ENCODE measurements around the gene GABARAP. TPM values are rescaled to one million over a fixed set of nuclear protein-coding genes. Genes with fewer than 3 reads are reported as not detected.
A peak's percentile ranks its signal among the peaks of the same experiment; 100 is the strongest.

GABARAP gene
- total and polyA plus RNA-seq, 12 donors, result 440 to 733 (median 517) TPM

- H3K9me3 ChIP-seq, result no peaks in the 10 kb centered on the region
- H3K36me3 ChIP-seq, result peaks cover 0 to 16% (median 9%) of the 10 kb centered on the region in 9 donors
- ATAC-seq (peak in 2 of 8 donors; percentile 10 to 15), DNase-seq (no peak)
- intact Hi-C loops (cut with DNase I), result no loop called here
- peak overlapping the region in 5 of 10 donors; percentile 6 to 58 (median 35) for H3K27ac ChIP-seq
- TF ChIP-seq CTCF (IDR thresholded peaks at IDR 0.05), result no peak
- WGBS, 2 donors, result 68 to 78% methylated on average over 23 to 24 of the region's 24 CpGs
- H3K27me3 ChIP-seq, result no peaks in the 10 kb centered on the region
- H3K4me3 ChIP-seq, result peak overlapping the region in 1 of 10 donors; percentile 11
- H3K4me1 ChIP-seq, result peaks cover 0 to 24% (median 10%) of the 10 kb centered on the region in 9 donors
These were observed 34.9 kb downstream of the GABARAP start for GRCh38 chr17:7207120-7208001.

DNA sequence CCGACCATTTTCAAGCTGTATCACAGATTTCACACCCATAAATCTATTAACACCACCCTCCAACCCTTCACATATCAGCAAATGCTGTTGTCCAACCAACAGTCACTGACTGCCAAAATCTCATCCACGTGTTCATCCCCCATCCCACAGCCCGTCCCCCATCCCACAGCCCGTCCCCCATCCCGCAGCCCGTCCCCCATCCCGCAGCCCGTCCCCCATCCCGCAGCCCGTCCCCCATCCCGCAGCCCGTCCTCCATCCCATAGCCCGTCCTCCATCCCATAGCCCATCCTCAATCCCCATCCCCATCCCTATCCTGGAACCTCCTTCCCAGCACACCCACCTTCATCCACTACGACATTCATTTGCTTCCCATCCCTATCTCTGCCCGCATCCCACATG, 36.7 kb downstream of the GABARAP start:
- DNase-seq, result no peak
- Histone ChIP-seq H3K36me3 (peaks cover 0 to 34% (median 13%) of the 10 kb centered on the region in 9 donors), H3K9me3 (no peaks in the 10 kb centered on the region), H3K27ac (peak overlapping the region in 9 of 10 donors; percentile 44 to 86 (median 70)), H3K4me3 (peak overlapping the region; percentile 53 to 72 (median 59)), H3K27me3 (no peaks in the 10 kb centered on the region), H3K4me1 (peaks cover 0 to 16% (median 5%) of the 10 kb centered on the region in 9 donors)
- 49 to 52% methylated on average over 15 of the region's 15 CpGs for WGBS, 2 donors
- intact Hi-C loops (cut with DNase I), result no loop called here
- ATAC-seq, result no peak
- TF ChIP-seq CTCF (IDR thresholded peaks at IDR 0.05), result no peak

DNA sequence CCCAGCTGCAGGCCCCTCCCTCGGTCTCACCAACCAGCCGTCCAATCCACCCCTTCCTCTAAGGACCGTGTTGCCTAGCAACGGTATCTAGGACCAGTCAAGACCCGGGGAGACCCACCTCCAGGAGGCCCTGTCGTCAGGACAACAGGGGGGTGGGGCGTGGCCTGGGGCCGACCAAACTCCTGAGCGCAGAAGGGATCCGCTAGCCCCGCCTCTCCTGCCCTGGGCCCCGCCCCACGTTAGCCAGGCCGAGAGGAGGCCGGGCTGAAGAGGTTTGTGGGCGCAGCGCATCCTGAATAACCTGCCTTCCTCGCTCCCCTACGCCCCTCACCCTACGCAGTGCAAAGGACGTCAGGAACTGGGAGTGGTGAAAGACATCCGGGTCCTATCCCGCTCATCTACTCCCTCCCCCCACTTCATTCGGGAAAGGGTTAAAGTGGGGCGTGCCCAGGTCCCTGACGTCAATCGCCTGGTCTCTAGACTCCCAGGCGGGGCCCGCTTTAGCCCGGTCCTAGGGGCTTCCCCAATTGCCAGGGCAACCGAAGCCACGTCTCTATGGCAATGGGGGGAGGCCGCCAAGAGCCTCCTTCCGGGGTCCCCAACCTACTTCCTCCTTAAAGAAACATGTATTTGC, 37.3 kb downstream of the GABARAP start:
- no peak for TF ChIP-seq CTCF (IDR thresholded peaks at IDR 0.05)
- no peaks in the 10 kb centered on the region for H3K27me3 ChIP-seq
- H3K9me3 ChIP-seq, result no peaks in the 10 kb centered on the region
- H3K4me1 ChIP-seq, result peaks cover 0 to 16% (median 5%) of the 10 kb centered on the region in 9 donors
- peak overlapping the region; percentile 53 to 72 (median 59) for H3K4me3 ChIP-seq
- ATAC-seq (peak; percentile 87 to 94 (median 90)), DNase-seq (peak; percentile 90)
- H3K27ac ChIP-seq, result peak overlapping the region in 9 of 10 donors; percentile 44 to 86 (median 70)
- WGBS, 2 donors, result 0 to 1% methylated on average over 34 of the region's 34 CpGs
- intact Hi-C loops (cut with DNase I), result no loop called here
- peaks cover 0 to 39% (median 13%) of the 10 kb centered on the region in 9 donors for H3K36me3 ChIP-seq

- Histone ChIP-seq H3K9me3 (no peaks in the 10 kb centered on the region), H3K27ac (peak overlapping the region in 6 of 10 donors; percentile 57 to 86 (median 76)), H3K36me3 (peaks cover 0 to 41% (median 13%) of the 10 kb centered on the region in 9 donors), H3K27me3 (no peaks in the 10 kb centered on the region), H3K4me1 (peaks cover 0 to 16% (median 5%) of the 10 kb centered on the region in 9 donors), H3K4me3 (peak overlapping the region in 9 of 10 donors; percentile 53 to 72 (median 60))
- ATAC-seq, result peak in 4 of 8 donors; percentile 0 to 18 (median 12)
- 79 to 81% methylated on average over 15 of the region's 15 CpGs for WGBS, 2 donors
- no peak for TF ChIP-seq CTCF (IDR thresholded peaks at IDR 0.05)
- intact Hi-C loops (cut with DNase I), result no loop called here
- DNase-seq, result no peak
These were observed 37.9 kb downstream of the GABARAP start for GRCh38 chr17:7204336-7204735.

Measured in heart right ventricle (tissue), 16 donors.